Ecto neural progenitor cell (in vitro differentiated cells): ENCODE data around the gene TRMT112.
A peak's percentile ranks its signal among the peaks of the same experiment; 100 is the strongest.

Source experiments
- DNase-seq: peaks from one replicate; pipeline ENCODE4 v3.0.0-alpha.2; 2018; ENCODE audit warnings: low spot score

TRMT112 gene

GRCh38 chr11:64317325-64317960 lies at the start of gene TRMT112:
Gene TRMT112 (minus strand): TSS chr11:64317559. CDS start chr11:64317526, 33 bp downstream.
- DNase-seq = peak; percentile 92

DNA sequence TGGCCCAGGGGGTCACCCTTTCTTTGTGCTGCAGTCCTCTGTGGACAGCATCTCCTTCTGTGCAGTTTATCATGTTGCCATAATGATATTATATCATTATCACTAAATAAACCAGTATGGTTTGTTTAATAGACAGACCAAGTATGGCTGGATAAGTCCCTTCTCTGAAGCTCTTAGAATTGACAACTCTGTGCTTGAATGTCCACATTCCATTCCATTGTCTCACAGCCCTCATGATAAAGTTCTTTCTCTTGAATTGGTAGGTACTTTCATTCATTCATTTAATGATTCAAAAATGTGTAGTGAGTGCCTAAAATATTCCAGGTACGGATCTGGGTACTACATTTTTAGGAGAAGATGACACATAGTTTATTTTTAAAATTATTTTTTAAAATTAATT lies 49.4 kb upstream of the TRMT112 start:
- no peak for DNase-seq

GRCh38 chr11:64364911-64365310 lies 47.6 kb upstream of the TRMT112 start:
- no peak for DNase-seq

DNA sequence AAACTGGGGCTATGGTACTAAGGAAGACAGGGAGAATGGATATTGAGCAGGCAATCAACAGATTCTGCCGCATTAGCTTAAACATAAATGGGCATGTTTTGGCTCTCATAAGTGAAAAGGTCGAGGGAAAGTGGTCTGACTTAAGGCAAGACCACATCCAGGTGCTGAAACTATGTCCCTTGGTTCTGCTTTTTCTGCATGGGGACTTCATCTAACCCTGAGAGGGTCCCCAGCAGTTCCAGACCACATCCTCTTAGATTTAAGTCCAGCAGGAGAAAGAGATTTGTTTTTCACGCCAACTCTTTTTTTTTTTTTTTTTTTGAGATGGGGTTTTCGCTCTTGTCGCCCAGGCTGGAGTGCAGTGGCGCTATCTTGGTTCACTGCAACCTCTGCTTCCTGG lies 47.1 kb upstream of the TRMT112 start:
- no peak for DNase-seq

- no peak for DNase-seq
These were observed 45.0 kb upstream of the TRMT112 start for GRCh38 chr11:64362339-64362738.

DNA sequence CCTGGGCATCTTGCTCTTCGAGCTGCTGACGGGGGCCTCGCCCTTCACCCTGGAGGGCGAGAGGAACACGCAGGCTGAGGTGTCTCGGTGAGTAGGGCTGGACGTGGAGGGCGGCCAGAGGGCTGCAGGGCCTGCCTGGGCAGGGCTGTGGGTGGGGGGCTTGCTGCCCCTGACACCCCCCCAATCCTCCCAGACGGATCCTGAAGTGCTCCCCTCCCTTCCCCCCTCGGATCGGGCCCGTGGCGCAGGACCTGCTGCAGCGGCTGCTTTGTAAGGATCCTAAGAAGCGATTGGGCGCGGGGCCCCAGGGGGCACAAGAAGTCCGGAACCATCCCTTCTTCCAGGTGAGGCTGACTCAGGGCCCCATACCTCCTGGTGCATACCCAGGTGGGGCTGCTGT lies 44.3 kb upstream of the TRMT112 start:
- no peak for DNase-seq

DNA sequence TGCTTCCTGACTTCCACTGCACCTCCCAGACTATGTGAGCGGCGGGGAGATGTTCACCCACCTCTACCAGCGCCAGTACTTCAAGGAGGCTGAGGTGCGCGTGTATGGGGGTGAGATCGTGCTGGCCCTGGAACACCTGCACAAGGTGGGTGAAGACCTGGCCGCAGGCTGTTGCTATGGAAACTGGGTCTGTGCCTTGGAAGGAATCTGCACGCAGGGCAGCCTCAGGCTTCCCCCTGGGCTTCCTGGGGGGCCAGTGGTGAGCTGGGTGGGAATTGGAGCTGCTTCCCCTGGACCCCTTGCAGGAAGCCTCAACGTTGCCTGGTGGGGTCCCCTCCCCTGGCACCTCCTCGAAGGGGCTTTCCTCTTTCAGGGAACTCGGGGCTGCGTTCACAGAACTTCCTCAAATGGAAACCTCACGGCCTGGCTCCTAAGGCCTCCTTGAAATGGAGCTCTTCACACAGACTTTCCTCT lies 43.1 kb upstream of the TRMT112 start:
- no peak for DNase-seq

DNA sequence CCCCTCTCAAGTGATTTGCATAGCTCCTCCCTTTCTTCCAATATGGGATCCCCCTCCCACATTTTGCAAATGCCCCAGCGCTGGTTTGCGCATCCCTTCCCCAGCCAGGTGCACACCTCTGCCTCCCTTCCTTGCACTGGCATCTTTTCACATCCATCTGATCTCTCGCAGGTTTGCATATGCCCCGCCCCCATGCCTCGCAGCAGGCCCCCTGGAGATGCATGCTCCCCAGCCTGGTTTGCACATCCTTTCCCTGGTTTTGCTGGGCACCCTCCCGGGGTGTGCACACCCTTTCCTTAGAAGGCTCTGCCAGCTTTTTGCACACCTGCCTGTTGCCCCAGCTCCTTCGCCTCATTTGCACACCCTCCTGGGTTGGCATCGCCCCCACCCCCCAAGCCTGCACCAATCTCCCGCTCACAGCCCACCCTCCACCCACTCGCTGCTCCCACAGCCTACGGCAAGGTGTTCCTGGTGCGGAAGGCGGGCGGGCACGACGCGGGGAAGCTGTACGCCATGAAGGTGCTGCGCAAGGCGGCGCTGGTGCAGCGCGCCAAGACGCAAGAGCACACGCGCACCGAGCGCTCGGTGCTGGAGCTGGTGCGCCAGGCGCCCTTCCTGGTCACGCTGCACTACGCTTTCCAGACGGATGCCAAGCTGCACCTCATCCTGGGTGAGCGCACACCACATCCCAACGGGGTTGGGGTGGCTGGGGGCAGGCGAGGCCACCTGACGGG lies 42.5 kb upstream of the TRMT112 start:
- DNase-seq = no peak

GRCh38 chr11:64358907-64359711 lies 41.8 kb upstream of the TRMT112 start, which contains the start of gene RPS6KA4:
Gene RPS6KA4 (plus strand): TSS chr11:64359162. CDS start chr11:64359236, 74 bp downstream.
- DNase-seq = peak; percentile 81

GRCh38 chr11:64358536-64358906 lies 41.2 kb upstream of the TRMT112 start:
- no peak for DNase-seq

DNA sequence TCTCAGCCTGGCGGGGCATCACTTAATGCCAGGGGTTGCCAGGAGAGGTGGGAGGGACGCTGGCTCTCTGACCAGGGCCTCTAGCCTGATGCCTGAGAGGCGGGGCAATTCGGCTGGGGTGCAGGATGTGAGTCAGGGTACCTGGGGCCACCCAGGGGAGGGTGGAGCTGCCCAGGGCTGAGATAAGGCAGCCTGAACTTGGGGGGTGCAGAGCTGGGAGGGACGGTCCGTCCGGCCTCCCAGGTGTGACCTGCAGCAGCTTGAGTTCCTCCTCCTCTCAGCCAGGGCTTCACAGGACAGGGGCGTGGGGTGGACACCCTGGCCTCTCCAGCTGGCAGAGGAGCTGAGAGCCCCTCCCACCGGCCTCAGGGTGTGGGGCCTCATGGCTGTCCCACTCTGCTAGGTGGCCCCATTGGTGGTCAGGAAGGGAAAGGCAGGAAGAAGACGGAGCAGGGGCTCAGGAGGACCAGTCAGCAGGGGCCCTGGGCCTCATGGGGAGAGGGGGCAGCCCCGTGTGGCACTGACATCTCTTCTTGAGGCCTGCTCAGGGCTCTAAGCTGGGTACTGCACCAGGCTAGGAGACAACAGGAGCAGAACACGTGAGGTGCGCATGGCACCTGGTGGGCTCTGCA lies 40.7 kb upstream of the TRMT112 start:
- peak; percentile 54 for DNase-seq

GRCh38 chr11:64357446-64357845 lies 40.1 kb upstream of the TRMT112 start:
- no peak for DNase-seq

DNA sequence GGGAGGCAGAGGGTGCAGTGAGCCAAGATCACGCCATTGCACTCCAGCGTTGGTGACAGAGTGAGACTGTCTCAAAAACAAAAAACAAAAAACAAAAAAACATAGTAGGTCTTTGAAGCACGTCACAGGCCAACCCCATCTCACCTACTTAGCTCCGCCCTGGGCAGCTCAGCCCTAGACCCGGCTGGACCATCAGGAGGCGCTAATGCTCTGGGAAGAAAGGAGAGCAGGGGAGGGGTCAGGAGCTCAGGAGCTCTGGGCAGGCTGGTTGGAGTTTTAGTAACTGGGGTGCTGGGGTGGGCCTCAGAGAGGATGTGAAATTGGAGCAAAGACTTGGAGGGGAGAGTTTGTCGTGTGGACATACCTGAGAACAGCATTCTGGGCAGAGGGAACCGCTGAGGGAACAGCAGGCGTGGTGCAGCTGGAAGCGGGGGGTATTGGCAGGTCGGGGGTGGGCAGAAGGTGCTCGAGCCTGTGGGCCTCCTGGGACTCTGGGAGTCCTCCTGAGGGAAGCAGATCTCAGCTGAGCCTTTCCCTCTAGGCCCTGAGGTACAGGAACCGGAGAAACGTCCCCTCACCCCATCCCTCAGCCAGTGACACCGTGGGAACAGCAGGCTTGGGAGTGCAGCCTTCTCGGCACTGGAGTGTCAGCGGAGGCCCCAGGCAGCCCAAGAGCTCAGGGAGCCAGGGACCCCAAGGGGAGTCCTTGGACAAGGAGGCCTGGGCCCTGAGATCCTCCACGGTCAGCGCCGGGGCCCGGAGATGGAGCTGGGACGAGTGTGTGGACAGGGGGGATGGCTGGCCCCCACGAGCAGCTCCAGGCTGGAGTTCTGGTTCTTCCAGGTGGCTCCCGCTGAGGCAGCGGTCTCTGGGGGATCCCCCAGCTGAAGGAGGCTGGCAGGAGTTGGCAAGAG lies 39.4 kb upstream of the TRMT112 start:
- peak; percentile 82 for DNase-seq

GRCh38 chr11:64355078-64355940 lies 38.0 kb upstream of the TRMT112 start:
- DNase-seq = peak; percentile 85

DNA sequence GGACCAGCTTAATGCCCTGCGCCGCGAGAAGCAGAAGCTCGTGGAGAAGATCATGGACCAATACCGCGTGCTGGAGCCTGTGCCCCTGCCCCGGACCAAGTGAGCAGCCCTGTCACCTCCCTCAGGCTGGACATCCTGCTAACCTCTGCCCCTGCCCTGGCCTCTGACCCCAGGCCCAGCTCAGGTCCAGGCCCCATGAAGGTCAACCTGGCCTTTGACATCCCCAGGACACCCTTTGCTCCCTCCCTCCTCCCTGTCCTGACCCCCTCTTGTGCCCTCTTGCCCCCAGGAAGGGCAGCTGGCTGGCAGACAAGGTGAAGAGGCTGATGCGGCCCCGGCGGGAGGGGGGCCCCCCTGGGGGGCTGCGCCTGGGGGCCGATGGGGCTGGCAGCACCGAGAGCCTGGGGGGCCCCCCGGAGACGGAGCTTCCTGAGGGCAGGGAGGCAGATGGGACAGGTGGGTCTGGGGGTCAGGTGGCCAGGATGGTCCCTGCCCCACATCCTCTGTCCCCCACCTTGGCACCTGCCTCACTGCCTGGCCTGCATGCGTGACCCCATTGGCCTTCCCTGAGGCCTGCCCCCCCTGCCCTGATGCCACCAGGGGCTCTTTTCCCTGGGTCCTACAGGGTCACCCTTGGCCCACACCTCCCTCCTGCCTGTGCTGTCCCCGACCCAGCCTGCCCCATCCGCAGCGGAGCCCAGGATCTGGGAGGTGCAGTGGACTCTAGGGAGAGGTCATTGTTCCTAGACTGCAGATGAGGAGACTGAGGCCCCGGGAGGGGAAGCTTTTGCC lies 36.6 kb upstream of the TRMT112 start:
- no peak for DNase-seq

DNA sequence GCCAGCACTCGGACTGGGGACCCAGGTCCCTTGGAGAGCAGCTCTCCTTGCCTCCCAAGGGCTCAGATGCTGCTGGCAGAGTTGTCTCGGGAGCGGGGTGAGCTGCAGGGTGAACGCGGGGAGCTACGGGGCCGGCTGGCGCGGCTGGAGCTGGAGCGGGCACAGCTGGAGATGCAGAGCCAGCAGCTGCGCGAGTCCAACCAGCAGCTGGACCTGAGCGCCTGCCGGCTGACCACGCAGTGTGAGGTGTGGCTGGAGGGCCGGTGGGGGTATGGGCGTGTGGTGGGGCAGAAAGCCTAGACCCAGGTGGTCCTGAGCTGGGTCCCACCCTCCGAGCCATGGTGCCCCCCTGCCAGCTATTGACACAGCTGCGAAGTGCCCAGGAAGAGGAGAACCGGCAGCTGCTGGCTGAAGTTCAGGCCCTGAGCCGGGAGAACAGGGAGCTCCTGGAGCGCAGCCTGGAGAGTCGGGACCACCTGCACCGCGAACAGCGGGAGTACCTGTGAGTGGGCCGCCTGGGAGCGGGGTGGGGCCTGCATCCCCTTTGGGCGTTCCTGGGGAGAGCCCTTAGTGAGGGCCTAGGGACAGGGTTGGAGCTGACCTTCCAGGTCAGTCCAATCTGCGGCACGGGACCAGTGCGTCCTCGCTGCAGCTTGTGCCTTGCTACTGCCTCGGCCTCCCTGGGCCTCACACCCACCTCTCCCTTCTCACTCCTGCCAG lies 35.8 kb upstream of the TRMT112 start:
- DNase-seq = peak; percentile 51

- no peak for DNase-seq
These were observed 35.0 kb upstream of the TRMT112 start for GRCh38 chr11:64352099-64352994.
